Thyroid gland (tissue), 4 donors: ENCODE data around the gene IYD. TPM values are rescaled to one million over a fixed set of nuclear protein-coding genes. Genes with fewer than 3 reads are reported as not detected.
"Not testable (repeated sequence)": the region's sequence is repeated elsewhere in the genome, so short reads cannot be mapped to it uniquely, and the experiment has no call there.

ENCODE experiments used
- DNase-seq, 2 donors: peaks; one replicate each; pipeline ENCODE4 v3.0.0-alpha.2; 2019
- H3K27ac ChIP-seq, 3 donors: fragments of 200-600 bp; sonication (generic); 1 replicate in 2 of 3; 2 replicates in 1 of 3; pipeline ENCODE4 v1.5.1; 2016 to 2019; ENCODE audit warnings: mild to moderate bottlenecking in 1 of 3, moderate library complexity in 1 of 3
- H3K27me3 ChIP-seq: fragments of 200-600 bp; sonication (generic); one replicate; pipeline ENCODE4 v1.5.1; 2019
- H3K36me3 ChIP-seq, 2 donors: fragments of 200-600 bp; sonication (generic); one replicate each; pipeline ENCODE4 v1.5.1; 2016 to 2019
- H3K4me1 ChIP-seq, 2 donors: fragments of 200-600 bp; sonication (generic); one replicate each; pipeline ENCODE4 v1.5.1; 2017 to 2019
- H3K4me3 ChIP-seq, 3 donors: fragments of 200-600 bp; sonication (generic); replicated peaks in 1 of 3; 1 replicate in 2 of 3; 2 replicates in 1 of 3; pipeline ENCODE4 v1.5.1; 2016; ENCODE audit warnings: mild to moderate bottlenecking in 1 of 3
- H3K9me3 ChIP-seq: fragments of 200-600 bp; sonication (generic); one replicate; pipeline ENCODE4 v1.5.1; 2017
- CTCF ChIP-seq, 6 experiments: fragments of 200-600 bp in 3 of 6; fragments of 450-650 bp in 3 of 6; sonication (generic) in 3 of 6; IDR thresholded peaks; one replicate each; pipeline ENCODE4 v1.5.1; 2016 to 2019; ENCODE audit warnings: antibody characterized with exemption in 6 of 6, mild to moderate bottlenecking in 2 of 6, inconsistent platforms in 1 of 6, moderate library complexity in 1 of 6
- POLR2A ChIP-seq, 2 donors: fragments of 450-650 bp; IDR thresholded peaks; one replicate each; pipeline ENCODE4 v1.6.1; 2017; ENCODE audit warnings: antibody characterized with exemption in 2 of 2, mild to moderate bottlenecking in 2 of 2, moderate library complexity in 1 of 2
- WGBS, 2 donors: methylation state at CpG; one replicate each; pipeline ENCODE4 v1.1.5; 2017; 5-methylcytosine and 5-hydroxymethylcytosine counted together
- intact Hi-C: fragments of 100-400 bp; cut with DNase I; formaldehyde crosslinking; loops from one replicate; pipeline ENCODE4 v1.15.1; 2023
- total RNA-seq, 4 donors: library from RNA; depleted of rRNA; stranded (reverse); fragments of >200 nt; gene quantifications; one replicate each; pipeline ENCODE4 v1.2.3, GENCODE V29; 2016

IYD gene
- total RNA-seq, 4 donors from 2014 or later: 571 to 1,038 (median 665) TPM

- Histone ChIP-seq H3K4me1 (peaks cover 39 to 45% of the 10 kb centered on the region in 2 donors), H3K9me3 (no peaks in the 10 kb centered on the region), H3K27ac (peak overlapping the region; percentile 76 to 97 (median 84)), H3K36me3 (no peaks in the 10 kb centered on the region), H3K4me3 (no peak overlapping the region), H3K27me3 (no peaks in the 10 kb centered on the region)
- no peak for TF ChIP-seq CTCF (IDR thresholded peaks at IDR 0.05)
- peak in 1 of 2 donors; percentile 88 for TF ChIP-seq POLR2A (IDR thresholded peaks at IDR 0.05)
- 23 to 32% methylated on average over 2 of the region's 2 CpGs for WGBS, 2 donors
- intact Hi-C loops: no loop called here
- peak; percentile 87 to 91 for DNase-seq
Observed at GRCh38 chr6:150373260-150373701, 4.5 kb downstream of the IYD start.

GRCh38 chr6:150374346-150374745 lies 5.5 kb downstream of the IYD start:
- DNase-seq, H3K4me3 ChIP-seq, intact Hi-C loops, H3K27me3 ChIP-seq, H3K9me3 ChIP-seq, H3K36me3 ChIP-seq: not testable (repeated sequence)
- WGBS, 2 donors: 55 to 56% methylated on average over 5 of the region's 5 CpGs
- Histone ChIP-seq H3K4me1 (peaks cover 45 to 48% of the 10 kb centered on the region in 2 donors), H3K27ac (peak overlapping the region; percentile 69 to 97 (median 84))

- Histone ChIP-seq H3K4me3 (peak overlapping the region in 1 of 3 donors; percentile 2), H3K27ac (peak overlapping the region; percentile 69 to 97 (median 84)), H3K9me3 (no peaks in the 10 kb centered on the region), H3K36me3 (no peaks in the 10 kb centered on the region), H3K27me3 (no peaks in the 10 kb centered on the region), H3K4me1 (peaks cover 61 to 76% of the 10 kb centered on the region in 2 donors)
- no peak for TF ChIP-seq CTCF (IDR thresholded peaks at IDR 0.05)
- TF ChIP-seq POLR2A (IDR thresholded peaks at IDR 0.05): peak in 1 of 2 donors; percentile 77
- DNase-seq: peak; percentile 97 to 98
- whole genome bisulfite sequencing, 2 donors: 13 to 14% methylated on average over 3 to 4 of the region's 4 CpGs
- intact Hi-C loops: no loop called here
Observed at GRCh38 chr6:150377211-150377781, 8.5 kb downstream of the IYD start.

GRCh38 chr6:150380256-150380655 lies 11.4 kb downstream of the IYD start:
- DNase-seq: no peak
- 82 to 95% methylated on average over 1 of the region's 1 CpG for WGBS, 2 donors
- H3K9me3 ChIP-seq: no peaks in the 10 kb centered on the region
- intact Hi-C loops: no loop called here
- H3K27ac ChIP-seq: peak overlapping the region; percentile 69 to 97 (median 84)
- H3K4me1 ChIP-seq: peaks cover 47 to 63% of the 10 kb centered on the region in 2 donors
- H3K4me3 ChIP-seq: no peak overlapping the region
- H3K27me3 ChIP-seq: no peaks in the 10 kb centered on the region
- no peaks in the 10 kb centered on the region for H3K36me3 ChIP-seq
- TF ChIP-seq POLR2A (IDR thresholded peaks at IDR 0.05): no peak
- no peak for TF ChIP-seq CTCF (IDR thresholded peaks at IDR 0.05)

- no peak for DNase-seq
- Histone ChIP-seq H3K36me3 (no peaks in the 10 kb centered on the region), H3K4me1 (peaks cover 40 to 45% of the 10 kb centered on the region in 2 donors), H3K4me3 (no peak overlapping the region), H3K27me3 (no peaks in the 10 kb centered on the region), H3K27ac (peak overlapping the region; percentile 69 to 97 (median 84)), H3K9me3 (no peaks in the 10 kb centered on the region)
- WGBS, 2 donors: 91 to 93% methylated on average over 4 of the region's 4 CpGs
- no peak for TF ChIP-seq POLR2A (IDR thresholded peaks at IDR 0.05)
- TF ChIP-seq CTCF (IDR thresholded peaks at IDR 0.05): no peak
- intact Hi-C loops: no loop called here
Observed at GRCh38 chr6:150382171-150382570, 13.4 kb downstream of the IYD start.
